HG03460 (cell line): ENCODE measurements around the gene PRKAG2.

Source experiments
- ATAC-seq: cut with Tn5 transposase; IDR thresholded peaks from one replicate; pipeline ENCODE4 v1.9.1; 2021; ENCODE audit not compliant: unreplicated experiment

Gene PRKAG2

DNA sequence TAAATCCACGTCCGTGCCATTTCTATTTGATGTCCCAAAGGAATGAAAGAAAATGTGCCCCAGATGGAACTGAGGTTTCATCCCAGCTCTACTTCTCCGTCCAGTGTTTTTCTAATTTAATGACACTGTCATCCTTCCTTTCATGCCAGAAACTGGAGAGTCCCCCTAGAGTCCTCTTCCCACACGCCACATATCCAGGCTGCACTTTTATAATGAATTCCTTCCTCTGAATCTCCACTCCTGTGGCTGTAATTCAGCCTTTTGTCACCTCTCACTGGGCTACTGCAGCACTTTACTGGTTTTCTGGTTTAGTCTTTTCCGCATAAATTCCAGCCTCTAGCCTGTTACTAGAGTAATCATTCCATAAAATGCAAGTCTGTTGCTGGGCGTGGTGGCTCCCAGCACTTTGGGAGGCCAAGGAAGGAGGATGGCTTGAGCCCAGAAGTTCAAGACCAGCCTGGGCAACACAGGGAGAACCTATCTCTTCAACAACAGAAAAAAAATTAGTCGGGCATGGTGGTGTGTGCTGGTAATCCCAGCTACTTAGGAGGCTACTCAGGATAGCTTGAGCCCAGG lies 214.6 kb downstream of the PRKAG2 start:
- ATAC-seq = no peak

DNA sequence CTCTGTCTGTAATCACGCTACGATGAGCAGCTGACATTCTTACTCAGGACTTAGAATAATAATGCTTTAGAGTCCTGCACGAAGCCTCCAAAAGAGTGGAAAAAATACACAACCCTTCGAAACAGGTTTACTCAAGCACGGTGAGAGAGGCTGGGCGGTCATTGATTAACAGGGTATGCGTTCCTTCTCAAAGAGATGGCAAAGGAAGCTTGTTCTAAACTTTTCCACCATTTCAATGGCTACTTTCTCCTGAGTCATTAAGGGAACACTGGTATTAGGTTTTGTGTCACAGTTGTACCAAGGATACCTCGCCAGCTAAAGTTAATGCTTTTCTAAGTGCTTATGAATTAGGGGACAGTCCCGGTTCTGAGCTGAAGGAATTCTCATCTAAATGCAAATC lies 215.3 kb downstream of the PRKAG2 start:
- ATAC-seq = no peak

DNA sequence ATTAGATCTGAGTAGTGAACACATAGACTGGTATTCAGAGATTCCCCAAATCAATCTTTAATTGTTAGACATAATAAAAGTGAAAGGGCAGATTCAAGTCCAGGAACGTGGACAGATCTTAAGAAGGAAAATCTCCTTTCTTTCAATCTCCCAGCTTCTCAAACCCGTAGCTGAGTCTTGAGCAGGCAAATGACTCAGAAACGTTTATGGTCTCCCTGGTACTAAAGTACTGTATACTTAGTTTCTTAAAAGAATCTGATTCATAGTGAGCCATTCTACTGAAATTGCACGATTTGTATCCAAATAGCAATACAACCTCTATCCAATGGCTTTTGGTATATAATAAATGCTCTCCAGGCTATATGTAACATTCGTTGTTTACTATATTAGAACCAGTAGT lies 216.8 kb downstream of the PRKAG2 start:
- ATAC-seq = no peak

DNA sequence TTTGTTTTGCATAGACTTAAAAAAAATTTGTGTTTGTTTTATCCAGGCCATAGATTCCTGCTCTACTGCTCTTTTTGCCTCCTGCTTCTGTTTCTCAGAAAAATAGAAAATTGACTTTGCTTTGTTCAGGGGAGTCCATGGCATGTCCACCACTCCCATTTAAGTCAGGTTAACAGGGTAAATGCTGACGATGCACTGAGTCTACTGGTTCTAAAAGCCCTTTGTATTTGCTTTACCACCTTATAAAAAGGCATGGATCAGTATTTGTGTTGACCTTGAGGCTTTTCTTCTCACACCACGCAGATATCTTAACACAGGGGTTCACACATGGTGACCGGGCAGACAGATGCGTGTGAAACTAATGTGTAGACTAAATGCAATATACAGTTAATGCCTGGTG lies 217.7 kb downstream of the PRKAG2 start:
- ATAC-seq = no peak

DNA sequence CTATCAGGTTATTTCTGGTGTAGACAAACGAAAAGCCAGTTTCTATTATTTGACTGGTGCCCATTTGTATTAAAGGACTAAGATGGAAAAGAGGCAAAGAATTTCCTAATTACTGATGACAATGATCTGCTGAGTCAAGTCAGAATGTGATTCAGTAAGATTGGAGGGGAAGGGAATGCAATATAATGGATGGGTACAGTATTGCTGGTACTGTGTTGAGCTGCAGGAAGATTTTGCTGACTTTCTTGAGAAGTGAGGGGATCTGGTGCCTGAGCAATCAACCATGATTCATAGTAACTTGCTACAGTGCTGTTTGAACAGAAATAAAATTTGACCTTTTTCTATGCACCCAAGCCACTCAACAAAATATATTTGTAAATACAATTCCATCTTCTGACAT lies 218.1 kb downstream of the PRKAG2 start:
- ATAC-seq = no peak

DNA sequence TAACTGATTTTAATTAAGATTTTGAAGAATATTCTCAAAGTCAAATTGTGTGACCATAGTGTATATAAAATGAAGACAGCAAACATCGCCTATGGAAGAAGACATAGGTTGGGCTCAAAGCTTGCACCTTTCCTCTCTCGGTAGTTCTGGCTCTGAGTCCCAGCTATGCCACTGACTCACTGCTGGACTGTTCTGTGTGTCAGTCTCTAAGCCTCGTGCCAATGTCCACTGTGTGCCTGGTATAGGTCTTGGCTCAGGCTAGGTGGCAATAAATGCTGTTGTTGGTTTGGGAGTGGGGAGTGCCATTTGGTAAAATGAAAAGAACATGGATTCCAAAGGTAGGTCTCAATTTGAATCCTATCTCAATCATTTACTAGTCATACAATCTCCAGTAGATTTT lies 219.7 kb downstream of the PRKAG2 start:
- no peak for ATAC-seq

DNA sequence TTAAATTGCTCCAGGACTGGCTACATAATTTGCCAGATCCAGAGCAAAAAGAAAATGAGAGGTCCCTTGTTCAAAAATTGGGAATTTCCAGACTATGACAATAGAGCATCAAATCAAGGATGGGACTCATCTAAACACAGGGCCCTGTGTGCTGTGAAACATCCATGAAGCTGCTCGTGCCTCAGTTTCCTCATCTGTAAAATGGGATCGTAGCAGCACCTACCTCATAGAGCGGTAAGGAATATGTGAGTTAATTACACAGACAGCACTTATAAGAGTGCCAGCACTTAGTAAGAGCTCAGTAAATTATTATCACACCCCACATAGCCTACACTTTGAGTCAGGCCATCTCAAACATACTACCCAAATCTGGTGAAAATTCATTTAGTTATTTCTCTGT lies 221.4 kb downstream of the PRKAG2 start:
- ATAC-seq = no peak

DNA sequence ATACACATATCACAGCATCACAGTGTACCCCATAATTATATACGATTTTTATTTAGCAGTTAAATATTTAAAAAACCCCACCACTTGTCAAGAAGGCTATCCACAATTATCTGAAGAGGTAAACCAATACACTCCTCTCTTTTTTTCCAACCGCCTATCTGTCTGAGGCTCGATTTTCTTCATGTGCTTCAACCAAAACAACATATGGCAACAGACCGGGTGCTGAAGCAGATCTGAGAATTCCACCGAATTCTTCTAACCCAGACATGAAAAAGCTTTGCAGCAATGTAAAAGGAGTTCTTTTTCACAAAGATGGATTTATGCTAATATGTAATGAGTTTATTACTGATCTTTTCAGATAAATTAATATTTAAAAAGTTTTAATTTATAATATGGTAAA lies 224.8 kb downstream of the PRKAG2 start:
- no peak for ATAC-seq

DNA sequence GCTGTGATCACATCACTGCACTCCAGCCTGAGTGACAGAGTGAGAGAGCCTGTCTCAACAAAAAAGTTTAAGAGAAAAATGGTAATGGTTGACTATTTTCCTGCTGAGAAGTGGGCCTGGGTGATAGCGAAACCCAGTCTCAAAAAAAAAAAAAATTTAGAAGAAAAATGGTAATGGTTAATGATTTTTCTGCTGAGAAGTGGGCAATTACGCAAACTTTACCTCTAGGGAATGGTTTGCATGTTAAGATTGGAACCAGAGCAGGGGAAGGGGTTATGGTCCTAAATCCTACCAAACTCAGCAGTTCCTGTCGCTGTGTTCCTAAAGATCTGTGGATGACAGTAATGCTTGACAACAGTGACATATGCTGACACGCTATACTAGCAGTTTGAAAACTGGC lies 226.8 kb downstream of the PRKAG2 start:
- ATAC-seq = no peak

DNA sequence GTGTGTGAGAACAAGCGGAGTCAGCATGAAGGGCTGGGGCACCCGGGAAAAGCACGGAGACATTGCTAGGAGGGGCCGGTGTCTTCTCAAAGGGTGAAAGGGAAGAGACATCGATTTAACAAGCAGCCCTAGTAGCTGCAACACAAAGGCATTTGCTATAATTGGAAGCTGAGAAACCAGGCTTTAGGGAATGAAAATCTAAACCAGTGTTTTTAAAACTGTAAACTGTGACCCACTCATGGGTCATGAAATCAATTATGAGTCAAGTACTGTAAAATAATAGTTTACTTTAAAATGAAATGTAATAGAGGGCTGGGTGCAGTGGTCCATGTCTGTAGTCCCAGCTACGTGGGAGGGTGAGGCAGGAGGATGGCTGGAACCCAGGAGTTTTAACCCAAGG lies 228.5 kb downstream of the PRKAG2 start:
- ATAC-seq = no peak

DNA sequence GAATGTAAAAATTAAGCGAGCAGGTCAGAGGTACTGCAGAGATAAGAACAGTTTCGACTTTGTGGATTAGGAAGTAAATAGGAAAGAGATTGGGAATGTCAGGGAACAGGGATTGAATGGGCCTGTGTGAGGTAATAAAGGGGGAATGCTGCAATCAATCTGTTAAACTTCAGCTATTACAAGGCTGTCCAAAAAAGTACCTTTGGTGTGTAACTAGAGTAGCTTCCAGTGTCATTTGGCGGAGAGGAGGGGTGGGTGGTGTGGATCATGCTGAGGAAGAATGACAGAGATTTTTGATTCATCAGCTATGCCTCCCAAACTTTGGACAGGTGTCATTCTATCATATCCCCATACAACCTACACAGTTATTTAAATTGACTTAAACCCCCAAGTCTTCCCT lies 229.0 kb downstream of the PRKAG2 start:
- no peak for ATAC-seq

DNA sequence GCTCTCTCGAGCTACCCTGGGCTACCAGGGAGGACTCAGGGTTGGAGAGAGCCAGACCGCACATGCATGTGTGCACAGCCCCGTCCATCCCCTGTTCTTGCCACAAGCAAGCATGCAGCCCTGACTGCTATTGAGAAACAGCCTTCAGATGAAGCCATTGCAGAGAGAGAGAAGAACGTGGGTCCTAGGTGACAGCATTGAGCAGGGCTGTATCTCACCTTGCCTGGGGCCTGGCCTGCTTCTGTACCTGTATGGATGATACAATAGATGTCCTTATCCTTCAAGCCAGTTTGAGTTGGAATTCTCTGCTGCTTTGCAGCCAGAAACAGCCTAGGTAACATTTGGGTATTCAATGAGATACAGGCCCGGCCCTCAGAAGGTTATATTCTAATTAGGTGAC lies 229.9 kb downstream of the PRKAG2 start:
- no peak for ATAC-seq

DNA sequence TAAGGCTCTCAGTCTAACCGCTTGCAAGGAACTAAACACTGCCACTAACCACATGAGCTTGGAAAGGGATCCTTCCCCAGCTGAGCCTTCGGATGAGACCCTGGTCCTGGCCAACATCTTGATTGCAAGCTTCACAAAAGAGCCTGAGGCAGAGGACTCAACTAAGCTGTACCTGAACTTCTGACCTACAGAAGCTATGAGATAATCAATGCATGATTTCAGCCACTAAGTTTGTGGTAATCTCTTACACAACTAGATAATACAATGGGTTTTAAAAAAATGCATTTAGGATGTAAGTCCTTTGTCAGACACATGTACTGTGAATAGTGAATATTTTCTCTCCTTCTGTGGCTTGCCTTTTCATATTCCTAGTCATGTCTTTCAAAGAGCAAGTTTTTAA lies 231.6 kb downstream of the PRKAG2 start:
- ATAC-seq = no peak

DNA sequence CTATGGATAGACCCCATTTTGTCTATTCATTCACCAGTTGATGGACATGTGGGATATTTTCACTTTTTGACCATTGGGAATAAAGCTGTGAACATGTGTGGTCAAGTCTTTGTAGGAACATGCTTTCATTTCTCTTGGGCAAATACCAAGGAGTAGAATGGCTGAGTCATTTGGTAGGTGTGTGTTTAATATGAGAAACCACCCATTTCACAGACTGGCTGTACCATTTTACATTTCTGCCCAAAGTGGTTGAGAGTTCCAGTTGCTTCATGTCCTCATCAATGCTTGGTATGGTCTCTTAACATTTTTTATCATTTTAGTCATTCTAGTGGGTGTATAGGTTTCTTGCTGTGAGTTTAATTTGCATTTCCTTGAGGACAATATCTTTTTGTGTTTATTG lies 232.4 kb downstream of the PRKAG2 start:
- no peak for ATAC-seq

DNA sequence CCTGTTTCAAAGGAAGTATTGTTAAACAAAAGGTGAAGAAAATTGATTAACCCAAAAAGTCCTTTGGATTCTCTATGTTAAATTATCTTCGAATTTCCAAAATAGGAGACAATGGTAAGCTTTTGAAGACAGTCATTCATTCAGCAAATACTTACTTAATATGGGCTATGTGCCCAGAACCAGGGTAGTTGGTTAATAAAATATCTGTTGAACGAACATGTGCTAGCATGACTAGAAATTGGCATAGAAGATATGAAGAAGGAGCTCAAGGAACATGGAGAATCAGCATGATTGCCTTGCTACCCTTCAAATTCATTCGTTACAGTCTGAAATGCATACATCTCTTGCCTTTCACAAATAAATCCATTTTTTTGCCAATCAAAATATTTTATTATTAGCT lies 234.2 kb downstream of the PRKAG2 start:
- ATAC-seq = no peak

DNA sequence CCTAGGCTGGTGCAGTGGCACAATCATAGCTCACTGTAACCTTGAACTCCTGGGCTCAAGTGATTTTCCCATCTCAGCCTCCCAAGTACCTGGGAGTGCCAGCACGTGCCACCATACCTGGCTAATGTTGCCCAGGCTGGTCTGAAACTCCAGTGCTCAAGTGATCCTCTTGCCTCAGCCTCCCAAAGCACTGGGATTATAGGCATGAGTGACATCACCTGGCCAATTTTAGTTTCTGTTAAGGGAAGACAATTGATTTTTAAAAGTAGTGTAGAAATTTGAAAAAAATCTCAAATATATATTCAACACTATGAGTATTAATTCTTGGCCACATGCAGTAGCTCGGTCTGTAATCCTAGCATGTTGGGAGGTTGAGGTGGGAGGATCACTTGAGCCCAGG lies 235.3 kb downstream of the PRKAG2 start:
- ATAC-seq = no peak

DNA sequence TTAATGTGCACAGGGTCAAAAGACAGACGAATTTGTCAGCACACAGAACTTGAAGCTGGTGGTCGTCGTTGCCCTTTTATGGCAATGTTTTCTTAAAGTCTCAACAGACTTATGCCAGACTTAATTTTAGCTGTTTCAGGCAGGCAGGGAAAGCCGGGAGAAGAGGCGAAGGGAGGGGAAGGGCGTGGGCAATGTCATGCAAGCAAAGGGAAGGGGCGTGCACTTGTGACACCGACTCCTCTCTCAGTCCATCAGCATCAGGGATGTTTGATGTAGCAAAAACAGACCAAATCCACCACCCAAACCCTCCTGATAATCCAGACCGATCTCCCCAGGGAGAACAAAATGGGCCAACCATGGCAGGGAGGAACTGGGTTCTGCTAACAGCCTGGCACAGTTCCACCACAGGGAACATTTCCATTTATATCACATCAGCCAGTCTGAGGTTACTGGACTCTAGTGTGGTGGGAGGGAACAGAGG lies 239.1 kb downstream of the PRKAG2 start:
- ATAC-seq = no peak

DNA sequence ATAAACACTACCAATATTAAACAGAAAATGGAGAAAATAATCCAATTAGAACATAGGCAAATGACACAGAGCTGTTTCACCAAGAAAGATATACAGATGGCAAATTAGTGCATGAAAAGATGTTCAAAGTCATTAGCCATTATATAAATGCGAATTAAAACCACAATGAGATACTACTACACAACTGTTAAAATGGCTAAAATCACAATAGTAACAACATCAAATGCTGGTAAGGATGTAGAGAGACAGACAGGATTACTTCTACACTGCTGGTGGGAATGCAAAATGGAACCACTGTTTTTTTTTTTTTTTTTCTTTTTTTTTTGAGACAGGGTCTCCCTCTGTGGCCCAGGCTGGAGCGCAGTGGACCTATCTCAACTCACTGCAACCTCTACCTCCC lies 242.3 kb downstream of the PRKAG2 start:
- no peak for ATAC-seq

DNA sequence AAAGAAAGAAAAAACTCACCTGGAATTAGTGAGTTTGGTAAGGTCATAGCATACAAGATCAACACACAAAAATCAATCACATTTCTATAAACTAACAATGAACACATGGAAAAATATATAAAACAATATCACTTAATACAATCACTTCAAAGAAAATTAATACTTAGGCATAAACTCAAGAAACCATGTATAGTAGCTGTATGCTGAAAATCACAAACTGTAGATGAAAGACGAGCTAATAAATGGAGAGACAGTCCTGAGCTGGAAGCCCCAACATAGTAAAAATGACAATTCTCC lies 243.5 kb downstream of the PRKAG2 start:
- no peak for ATAC-seq

DNA sequence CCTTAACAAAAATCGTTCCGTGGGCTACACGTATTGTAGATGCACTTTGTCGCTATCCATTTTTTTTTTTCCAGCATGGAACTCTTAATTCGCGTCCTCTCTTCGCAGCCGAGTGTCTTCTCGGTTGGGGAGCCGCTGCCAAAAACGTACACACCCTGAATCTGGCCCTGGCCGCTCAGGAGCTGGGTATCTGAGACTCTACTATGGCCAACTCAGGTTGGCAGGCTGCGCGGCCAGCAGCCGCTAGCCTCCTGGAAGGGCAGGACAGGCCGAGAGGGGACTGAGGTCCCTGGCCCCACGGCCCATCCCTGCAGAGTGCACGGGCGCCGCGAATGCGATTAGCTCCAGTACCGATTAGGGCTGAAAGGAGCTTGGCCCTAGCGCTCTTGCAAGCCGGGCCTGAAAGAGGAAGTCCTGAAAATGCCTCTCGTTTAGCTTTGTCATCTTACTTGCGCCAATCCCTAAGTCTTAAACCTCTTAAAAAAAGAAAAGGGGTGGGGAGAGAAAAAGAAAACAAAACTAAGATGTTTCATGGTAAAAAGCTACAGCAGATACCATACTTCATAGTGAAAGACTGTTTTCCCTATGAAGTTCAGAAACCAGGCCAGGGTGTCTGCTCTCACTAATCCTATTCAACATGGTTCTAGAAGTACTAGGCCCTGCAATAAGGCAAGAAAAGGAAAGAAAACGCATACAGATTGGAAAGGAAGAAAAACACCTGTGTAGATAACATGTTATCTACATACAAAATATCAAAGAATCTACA lies 244.0 kb downstream of the PRKAG2 start:
- peak; percentile 60 for ATAC-seq

DNA sequence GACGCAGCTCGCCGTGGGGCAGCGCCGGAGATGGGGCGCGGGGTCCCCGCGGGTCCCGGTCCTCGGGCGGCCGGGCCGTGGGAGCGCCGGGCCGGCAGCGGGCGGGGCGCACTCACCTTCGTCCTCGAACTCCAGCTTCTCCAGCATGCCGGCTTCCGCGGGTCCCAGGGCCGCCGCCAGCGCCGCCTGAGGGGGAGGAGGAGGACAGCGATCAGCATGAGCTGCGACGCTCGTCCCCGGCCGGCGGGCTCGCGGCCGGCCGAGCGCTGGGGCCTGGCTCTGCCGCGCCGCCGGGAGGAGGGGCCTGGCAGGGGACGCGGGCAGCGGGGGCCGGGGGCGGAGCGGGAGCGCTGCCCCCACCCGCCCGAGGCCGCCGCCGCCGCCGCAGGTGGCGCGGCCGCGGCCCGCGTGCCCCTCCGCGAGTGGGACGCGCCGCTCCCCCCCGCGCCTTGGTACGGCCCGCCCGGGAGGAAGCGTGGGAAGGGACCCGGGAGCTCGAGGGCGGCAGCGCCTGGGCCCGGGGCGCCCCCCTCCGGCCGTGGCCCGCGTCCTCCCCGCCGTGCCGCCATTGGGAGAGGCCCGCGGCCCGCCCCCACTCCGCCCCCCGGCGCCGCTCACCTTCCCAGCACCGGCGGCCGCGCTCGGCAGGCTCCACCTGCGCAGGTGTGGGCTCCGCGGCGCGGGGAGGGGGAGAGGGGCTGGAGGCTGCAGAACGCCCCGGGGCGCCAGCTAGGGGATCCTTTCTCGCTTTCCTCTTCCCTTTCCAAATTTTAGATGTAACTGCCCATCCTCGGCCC lies 244.8 kb downstream of the PRKAG2 start:
- ATAC-seq = peak; percentile 66

DNA sequence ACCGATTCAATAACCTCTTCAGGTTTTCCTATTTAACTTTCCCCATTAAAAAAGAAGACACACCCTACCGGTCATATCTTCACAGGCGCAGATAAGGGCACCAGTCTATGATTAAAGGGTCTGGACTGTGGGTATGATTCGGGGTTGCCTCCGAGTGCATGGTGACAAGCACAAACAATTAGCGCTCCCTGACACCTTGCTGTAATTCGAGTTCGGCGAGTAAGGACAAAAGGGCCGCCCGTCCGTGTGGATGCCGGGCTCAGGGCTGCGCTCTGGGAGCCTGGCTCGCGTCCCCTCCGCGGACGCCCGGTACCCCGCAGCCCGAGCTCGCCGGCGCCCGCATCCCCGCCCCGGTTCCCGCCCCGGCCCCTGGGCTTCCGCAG lies 245.4 kb downstream of the PRKAG2 start:
- peak; percentile 10 for ATAC-seq
